ENCODE measurements around the gene TRIM33.
A peak's percentile ranks its signal among the peaks of the same experiment; 100 is the strongest.

- peak; percentile 100 for TF ChIP-seq CTCF (IDR thresholded peaks at IDR 0.05)
- TF ChIP-seq POLR2A (IDR thresholded peaks at IDR 0.05): peak in 1 of 2 donors; percentile 8
Observed at GRCh38 chr1:114346480-114347029, 164.4 kb downstream of the TRIM33 start.

Data from adrenal gland (tissue), 5 donors.